GM11168 (cell line): ENCODE results near the gene PRELID3B.

ENCODE experiments used
- in situ Hi-C: fragments of 300-500 bp; cut with MboI; formaldehyde crosslinking; loops from one replicate; pipeline ENCODE4 v1.12.0; 2022; ENCODE audit warnings: low sequenced_read_pairs; ENCODE audit not compliant: unreplicated experiment

Gene PRELID3B

GRCh38 chr20:58985656-58986055 lies 56.9 kb downstream of the PRELID3B start:
- in situ Hi-C loops, result no loop called here

- in situ Hi-C loops, result no loop called here
Observed at GRCh38 chr20:58984691-58985090, 57.9 kb downstream of the PRELID3B start.
